T1000 (cell line): ENCODE measurements around the gene GNA12.
"Not testable (repeated sequence)": the region's sequence is repeated elsewhere in the genome, so short reads cannot be mapped to it uniquely, and the experiment has no call there.

ENCODE experiments used
- DNase-seq: peaks from one replicate; lab custom pipeline; 2025; ENCODE audit warnings: mixed read lengths; lab: John Stamatoyannopoulos, UW

GNA12 gene

GRCh38 chr7:2864999-2865670 lies 21.0 kb upstream of the GNA12 start:
- no peak for DNase-seq

- no peak for DNase-seq
These were observed 20.3 kb upstream of the GNA12 start for GRCh38 chr7:2864204-2864985.

GRCh38 chr7:2863461-2864066 lies 19.5 kb upstream of the GNA12 start:
- DNase-seq = peak; percentile 79

- DNase-seq = no peak
These were observed 18.8 kb upstream of the GNA12 start for GRCh38 chr7:2862831-2863361.

- no peak for DNase-seq
These were observed 17.4 kb upstream of the GNA12 start for GRCh38 chr7:2861509-2861908.

GRCh38 chr7:2860627-2861133 lies 16.6 kb upstream of the GNA12 start:
- DNase-seq = no peak

- DNase-seq = no peak
These were observed 15.8 kb upstream of the GNA12 start for GRCh38 chr7:2859952-2860351.

GRCh38 chr7:2858621-2859020 lies 14.5 kb upstream of the GNA12 start:
- DNase-seq = no peak

GRCh38 chr7:2856388-2857169 lies 12.5 kb upstream of the GNA12 start:
- no peak for DNase-seq

- no peak for DNase-seq
These were observed 11.3 kb upstream of the GNA12 start for GRCh38 chr7:2855386-2855785.

- not testable (repeated sequence) for DNase-seq
These were observed 9.4 kb upstream of the GNA12 start for GRCh38 chr7:2853552-2853951.

- peak; percentile 16 for DNase-seq
These were observed 9.0 kb upstream of the GNA12 start for GRCh38 chr7:2853147-2853546.

GRCh38 chr7:2851497-2851896 lies 7.4 kb upstream of the GNA12 start:
- no peak for DNase-seq

GRCh38 chr7:2849941-2850766 lies 6.0 kb upstream of the GNA12 start:
- no peak for DNase-seq

GRCh38 chr7:2845034-2845592 lies 1.0 kb upstream of the GNA12 start:
- DNase-seq = no peak

- no peak for DNase-seq
These were observed 376 bp downstream of the GNA12 start for GRCh38 chr7:2843711-2844152.

GRCh38 chr7:2843191-2843685 lies 870 bp downstream of the GNA12 start:
- DNase-seq = no peak

GRCh38 chr7:2841907-2842306 lies 2.2 kb downstream of the GNA12 start:
- DNase-seq = no peak

- DNase-seq = no peak
These were observed 3.6 kb downstream of the GNA12 start for GRCh38 chr7:2840458-2840857.

GRCh38 chr7:2838873-2839578 lies 5.1 kb downstream of the GNA12 start:
- no peak for DNase-seq
